HEK293 (cell line): ENCODE measurements around the gene ZNF471.

Source experiments
- AEBP2 ChIP-seq: fragments of 450-650 bp; formaldehyde crosslinking; IDR thresholded peaks from 2 replicates; pipeline ENCODE4 v1.5.1; 2016; ENCODE audit warnings: missing biosample characterization, missing genetic modification characterization, borderline replicate concordance
- ATF2 ChIP-seq: fragments of 450-650 bp; formaldehyde crosslinking; IDR thresholded peaks from 2 replicates; pipeline ENCODE4 v1.5.1; 2016; ENCODE audit warnings: missing biosample characterization, missing genetic modification characterization, low read depth
- GLI2 ChIP-seq: fragments of 450-650 bp; formaldehyde crosslinking; IDR thresholded peaks from 2 replicates; pipeline ENCODE4; 2017; ENCODE audit warnings: missing biosample characterization, missing genetic modification characterization, low read depth, borderline replicate concordance
- GLI4 ChIP-seq: fragments of 450-650 bp; formaldehyde crosslinking; IDR thresholded peaks from 2 replicates; pipeline ENCODE4 v1.5.1; 2016; ENCODE audit warnings: missing biosample characterization, missing genetic modification characterization
- GLIS1 ChIP-seq: fragments of 450-650 bp; formaldehyde crosslinking; IDR thresholded peaks from 2 replicates; pipeline ENCODE4 v1.5.1; 2016; ENCODE audit warnings: missing biosample characterization, missing genetic modification characterization
- INSM2 ChIP-seq: fragments of 450-650 bp; formaldehyde crosslinking; IDR thresholded peaks from 2 replicates; pipeline ENCODE4 v1.5.1; 2016; ENCODE audit warnings: missing biosample characterization, missing genetic modification characterization
- SCRT1 ChIP-seq: fragments of 450-650 bp; formaldehyde crosslinking; IDR thresholded peaks from 2 replicates; pipeline ENCODE4 v1.5.1; 2016; ENCODE audit warnings: missing biosample characterization, missing genetic modification characterization, borderline replicate concordance
- SETDB1 ChIP-seq: IDR thresholded peaks from one replicate; pipeline ENCODE4 v1.6.1; 2017; ENCODE audit warnings: mild to moderate bottlenecking, low read length, moderate library complexity, mixed read lengths; ENCODE audit not compliant: insufficient read length
- ZBTB17 ChIP-seq: fragments of 450-650 bp; formaldehyde crosslinking; IDR thresholded peaks from 2 replicates; pipeline ENCODE4 v1.5.1; 2016; ENCODE audit warnings: missing biosample characterization, missing genetic modification characterization
- ZBTB20 ChIP-seq: fragments of 450-650 bp; formaldehyde crosslinking; IDR thresholded peaks from 2 replicates; pipeline ENCODE4 v1.5.1; 2016; ENCODE audit warnings: missing biosample characterization, missing genetic modification characterization
- ZNF132 ChIP-seq: fragments of 450-650 bp; formaldehyde crosslinking; IDR thresholded peaks from 2 replicates; pipeline ENCODE4 v1.5.1; 2017; ENCODE audit warnings: missing biosample characterization, missing genetic modification characterization, borderline replicate concordance
- ZNF16 ChIP-seq: fragments of 450-650 bp; formaldehyde crosslinking; IDR thresholded peaks from 2 replicates; pipeline ENCODE4 v1.5.1; 2016; ENCODE audit warnings: low read depth, missing biosample characterization, missing genetic modification characterization
- ZNF19 ChIP-seq: fragments of 450-650 bp; formaldehyde crosslinking; IDR thresholded peaks from 2 replicates; pipeline ENCODE4; 2016; ENCODE audit warnings: missing biosample characterization, missing genetic modification characterization, low read depth
- ZNF266 ChIP-seq: fragments of 450-650 bp; formaldehyde crosslinking; IDR thresholded peaks from 2 replicates; pipeline ENCODE4 v1.5.1; 2016; ENCODE audit warnings: missing biosample characterization, missing genetic modification characterization, low read depth
- ZNF302 ChIP-seq: fragments of 450-650 bp; formaldehyde crosslinking; IDR thresholded peaks from 2 replicates; pipeline ENCODE4 v1.5.1; 2016; ENCODE audit warnings: missing biosample characterization, missing genetic modification characterization, low read depth
- ZNF350 ChIP-seq: fragments of 450-650 bp; formaldehyde crosslinking; IDR thresholded peaks from 2 replicates; pipeline ENCODE4 v1.5.0; 2017; ENCODE audit warnings: missing biosample characterization, mild to moderate bottlenecking, missing genetic modification characterization
- ZNF518A ChIP-seq: fragments of 450-650 bp; formaldehyde crosslinking; conservative IDR thresholded peaks from 2 replicates; pipeline ENCODE4 v1.5.1; 2016; ENCODE audit warnings: low read depth, missing biosample characterization, missing genetic modification characterization
- ZNF561 ChIP-seq: fragments of 450-650 bp; IDR thresholded peaks from 2 replicates; pipeline ENCODE4 v1.5.1; 2018; ENCODE audit warnings: missing biosample characterization, missing genetic modification characterization, borderline replicate concordance
- ZNF768 ChIP-seq: fragments of 450-650 bp; formaldehyde crosslinking; IDR thresholded peaks from 2 replicates; pipeline ENCODE4 v1.5.1; 2018; ENCODE audit warnings: missing biosample characterization, mild to moderate bottlenecking, missing genetic modification characterization
- ZNF776 ChIP-seq: fragments of 450-650 bp; formaldehyde crosslinking; IDR thresholded peaks from 2 replicates; pipeline ENCODE4 v1.5.0; 2017; ENCODE audit warnings: missing biosample characterization, missing genetic modification characterization, borderline replicate concordance
- ZNF791 ChIP-seq: fragments of 450-650 bp; formaldehyde crosslinking; IDR thresholded peaks from 2 replicates; pipeline ENCODE4 v1.5.1; 2016; ENCODE audit warnings: missing biosample characterization, missing genetic modification characterization
- TF ChIP-seq, protein P1 (sequence below): fragments of 450-650 bp; formaldehyde crosslinking; IDR thresholded peaks from 2 replicates; pipeline ENCODE4 v1.5.1; 2016; ENCODE audit warnings: missing biosample characterization, missing genetic modification characterization, borderline replicate concordance
- TF ChIP-seq, protein P2 (sequence below): fragments of 450-650 bp; formaldehyde crosslinking; IDR thresholded peaks from 2 replicates; pipeline ENCODE4 v1.5.1; 2016; ENCODE audit warnings: missing biosample characterization, missing genetic modification characterization

ZNF471 gene

DNA sequence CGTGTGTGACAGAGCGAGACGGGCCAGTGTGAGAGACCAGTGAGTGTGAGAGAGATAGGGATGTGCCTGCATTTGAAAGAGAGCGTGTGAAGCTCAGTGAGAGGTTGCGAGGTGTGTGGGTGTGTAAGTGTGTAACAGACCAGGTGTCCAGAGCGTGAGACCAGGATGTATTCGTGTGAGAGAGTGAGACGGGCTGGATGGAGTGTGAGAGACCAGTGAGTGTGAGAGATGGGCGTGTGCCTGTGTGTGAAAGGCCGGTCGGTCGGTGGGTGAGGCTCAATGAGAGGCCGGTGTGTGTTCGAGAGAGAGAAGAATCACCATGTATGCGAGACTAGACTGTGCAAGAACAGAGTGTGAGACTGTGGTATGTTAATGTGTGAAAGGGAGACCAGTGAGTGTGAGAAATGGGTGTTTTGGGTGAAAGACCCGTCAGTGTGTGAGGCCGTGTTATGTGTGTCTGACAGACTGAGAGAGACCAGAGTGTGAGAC is 679 bp downstream of the ZNF471 start (continued):
- TF ChIP-seq INSM2 (tag by site-specific recombination) (no peak), ZBTB20 (peak; percentile 63), ZNF350 (tag by site-specific recombination) (no peak), ZNF19 (tag by site-specific recombination) (no peak), GLI2 (no peak), ZNF266 (tag by site-specific recombination) (no peak), GLIS1 (tag by site-specific recombination) (no peak), GLI4 (peak; percentile 15; the same call in 1 of the 2 replicates), AEBP2 (tag by site-specific recombination) (no peak), SETDB1 (no peak), ZNF132 (tag by site-specific recombination) (no peak), ZNF561 (tag by site-specific recombination) (no peak), ZBTB17 (tag by site-specific recombination) (no peak; the same call in 1 of the 2 replicates), ZNF518A (tag by site-specific recombination) (no peak), ATF2 (no peak), ZNF791 (tag by site-specific recombination) (no peak), SCRT1 (tag by site-specific recombination) (no peak), ZNF768 (tag by site-specific recombination) (no peak), ZNF776 (tag by site-specific recombination) (no peak), ZNF302 (tag by site-specific recombination) (no peak), ZNF16 (tag by site-specific recombination) (no peak)
- TF ChIP-seq, protein P1, sequence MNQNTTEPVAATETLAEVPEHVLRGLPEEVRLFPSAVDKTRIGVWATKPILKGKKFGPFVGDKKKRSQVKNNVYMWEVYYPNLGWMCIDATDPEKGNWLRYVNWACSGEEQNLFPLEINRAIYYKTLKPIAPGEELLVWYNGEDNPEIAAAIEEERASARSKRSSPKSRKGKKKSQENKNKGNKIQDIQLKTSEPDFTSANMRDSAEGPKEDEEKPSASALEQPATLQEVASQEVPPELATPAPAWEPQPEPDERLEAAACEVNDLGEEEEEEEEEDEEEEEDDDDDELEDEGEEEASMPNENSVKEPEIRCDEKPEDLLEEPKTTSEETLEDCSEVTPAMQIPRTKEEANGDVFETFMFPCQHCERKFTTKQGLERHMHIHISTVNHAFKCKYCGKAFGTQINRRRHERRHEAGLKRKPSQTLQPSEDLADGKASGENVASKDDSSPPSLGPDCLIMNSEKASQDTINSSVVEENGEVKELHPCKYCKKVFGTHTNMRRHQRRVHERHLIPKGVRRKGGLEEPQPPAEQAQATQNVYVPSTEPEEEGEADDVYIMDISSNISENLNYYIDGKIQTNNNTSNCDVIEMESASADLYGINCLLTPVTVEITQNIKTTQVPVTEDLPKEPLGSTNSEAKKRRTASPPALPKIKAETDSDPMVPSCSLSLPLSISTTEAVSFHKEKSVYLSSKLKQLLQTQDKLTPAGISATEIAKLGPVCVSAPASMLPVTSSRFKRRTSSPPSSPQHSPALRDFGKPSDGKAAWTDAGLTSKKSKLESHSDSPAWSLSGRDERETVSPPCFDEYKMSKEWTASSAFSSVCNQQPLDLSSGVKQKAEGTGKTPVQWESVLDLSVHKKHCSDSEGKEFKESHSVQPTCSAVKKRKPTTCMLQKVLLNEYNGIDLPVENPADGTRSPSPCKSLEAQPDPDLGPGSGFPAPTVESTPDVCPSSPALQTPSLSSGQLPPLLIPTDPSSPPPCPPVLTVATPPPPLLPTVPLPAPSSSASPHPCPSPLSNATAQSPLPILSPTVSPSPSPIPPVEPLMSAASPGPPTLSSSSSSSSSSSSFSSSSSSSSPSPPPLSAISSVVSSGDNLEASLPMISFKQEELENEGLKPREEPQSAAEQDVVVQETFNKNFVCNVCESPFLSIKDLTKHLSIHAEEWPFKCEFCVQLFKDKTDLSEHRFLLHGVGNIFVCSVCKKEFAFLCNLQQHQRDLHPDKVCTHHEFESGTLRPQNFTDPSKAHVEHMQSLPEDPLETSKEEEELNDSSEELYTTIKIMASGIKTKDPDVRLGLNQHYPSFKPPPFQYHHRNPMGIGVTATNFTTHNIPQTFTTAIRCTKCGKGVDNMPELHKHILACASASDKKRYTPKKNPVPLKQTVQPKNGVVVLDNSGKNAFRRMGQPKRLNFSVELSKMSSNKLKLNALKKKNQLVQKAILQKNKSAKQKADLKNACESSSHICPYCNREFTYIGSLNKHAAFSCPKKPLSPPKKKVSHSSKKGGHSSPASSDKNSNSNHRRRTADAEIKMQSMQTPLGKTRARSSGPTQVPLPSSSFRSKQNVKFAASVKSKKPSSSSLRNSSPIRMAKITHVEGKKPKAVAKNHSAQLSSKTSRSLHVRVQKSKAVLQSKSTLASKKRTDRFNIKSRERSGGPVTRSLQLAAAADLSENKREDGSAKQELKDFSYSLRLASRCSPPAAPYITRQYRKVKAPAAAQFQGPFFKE (tag by site-specific recombination): no peak
- TF ChIP-seq, protein P2, sequence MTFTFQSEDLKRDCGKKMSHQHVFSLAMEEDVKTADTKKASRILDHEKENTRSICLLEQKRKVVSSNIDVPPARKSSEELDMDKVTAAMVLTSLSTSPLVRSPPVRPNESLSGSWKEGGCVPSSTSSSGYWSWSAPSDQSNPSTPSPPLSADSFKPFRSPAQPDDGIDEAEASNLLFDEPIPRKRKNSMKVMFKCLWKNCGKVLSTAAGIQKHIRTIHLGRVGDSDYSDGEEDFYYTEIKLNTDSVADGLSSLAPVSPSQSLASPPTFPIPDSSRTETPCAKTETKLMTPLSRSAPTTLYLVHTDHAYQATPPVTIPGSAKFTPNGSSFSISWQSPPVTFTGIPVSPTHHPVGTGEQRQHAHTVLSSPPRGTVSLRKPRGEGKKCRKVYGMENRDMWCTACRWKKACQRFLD: no peak
